Fibroblast of villous mesenchyme (primary cell): ENCODE results near the gene NME7. TPM values are rescaled to one million over a fixed set of nuclear protein-coding genes. Genes with fewer than 3 reads are reported as not detected.
A peak's percentile ranks its signal among the peaks of the same experiment; 100 is the strongest.

Experiments used
- DNase-seq: peaks from one replicate; pipeline ENCODE4 v3.0.0-alpha.2; 2010; ENCODE audit warnings: low read depth
- H3K4me3 ChIP-seq: 2 replicates; pipeline ENCODE4 v1.5.1; 2011; ENCODE audit warnings: low read depth, mild to moderate bottlenecking, low read length
- CTCF ChIP-seq: IDR thresholded peaks from 2 replicates; pipeline ENCODE4 v1.5.1; 2012; ENCODE audit warnings: low read depth, mild to moderate bottlenecking, low read length; ENCODE audit not compliant: insufficient read depth
- total RNA-seq: library from RNA; depleted of rRNA; stranded (reverse); fragments of >200 nt; gene quantifications from 2 replicates; pipeline ENCODE4 v1.2.3, GENCODE V29; 2012

NME7 gene
- total RNA-seq, 1 donor: 41.9 TPM

GRCh38 chr1:169150641-169151337 is 216.8 kb downstream of the NME7 start:
- H3K4me3 ChIP-seq: no peak overlapping the region
- DNase-seq: no peak
- no peak for TF ChIP-seq CTCF

GRCh38 chr1:169149555-169150286 is 217.9 kb downstream of the NME7 start:
- no peak overlapping the region for H3K4me3 ChIP-seq
- TF ChIP-seq CTCF: no peak
- peak; percentile 33 for DNase-seq

- no peak for TF ChIP-seq CTCF
- no peak overlapping the region for H3K4me3 ChIP-seq
- no peak for DNase-seq
Observed at GRCh38 chr1:169148472-169149252, 218.9 kb downstream of the NME7 start.

GRCh38 chr1:169146576-169147214 is 220.9 kb downstream of the NME7 start:
- no peak for DNase-seq
- H3K4me3 ChIP-seq: no peak overlapping the region
- TF ChIP-seq CTCF: no peak

- DNase-seq: no peak
- H3K4me3 ChIP-seq: no peak overlapping the region
- TF ChIP-seq CTCF: no peak
Observed at GRCh38 chr1:169144941-169145626, 222.5 kb downstream of the NME7 start.

GRCh38 chr1:169143984-169144383 is 223.6 kb downstream of the NME7 start:
- TF ChIP-seq CTCF: no peak
- H3K4me3 ChIP-seq: no peak overlapping the region
- DNase-seq: no peak
